ENCODE data around the gene OR6N2.

- TF ChIP-seq, protein P1, sequence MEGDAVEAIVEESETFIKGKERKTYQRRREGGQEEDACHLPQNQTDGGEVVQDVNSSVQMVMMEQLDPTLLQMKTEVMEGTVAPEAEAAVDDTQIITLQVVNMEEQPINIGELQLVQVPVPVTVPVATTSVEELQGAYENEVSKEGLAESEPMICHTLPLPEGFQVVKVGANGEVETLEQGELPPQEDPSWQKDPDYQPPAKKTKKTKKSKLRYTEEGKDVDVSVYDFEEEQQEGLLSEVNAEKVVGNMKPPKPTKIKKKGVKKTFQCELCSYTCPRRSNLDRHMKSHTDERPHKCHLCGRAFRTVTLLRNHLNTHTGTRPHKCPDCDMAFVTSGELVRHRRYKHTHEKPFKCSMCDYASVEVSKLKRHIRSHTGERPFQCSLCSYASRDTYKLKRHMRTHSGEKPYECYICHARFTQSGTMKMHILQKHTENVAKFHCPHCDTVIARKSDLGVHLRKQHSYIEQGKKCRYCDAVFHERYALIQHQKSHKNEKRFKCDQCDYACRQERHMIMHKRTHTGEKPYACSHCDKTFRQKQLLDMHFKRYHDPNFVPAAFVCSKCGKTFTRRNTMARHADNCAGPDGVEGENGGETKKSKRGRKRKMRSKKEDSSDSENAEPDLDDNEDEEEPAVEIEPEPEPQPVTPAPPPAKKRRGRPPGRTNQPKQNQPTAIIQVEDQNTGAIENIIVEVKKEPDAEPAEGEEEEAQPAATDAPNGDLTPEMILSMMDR (IDR thresholded peaks at IDR 0.05; ENCODE audit: insufficient read depth, low read depth, low read length) = no peak
- no peak for TF ChIP-seq EZH2 (IDR thresholded peaks at IDR 0.05; ENCODE audit: insufficient read depth, low read length)
Observed at GRCh38 chr1:158801396-158801795, 20.4 kb upstream of the OR6N2 start.
